GM18520 (cell line): ENCODE measurements around the gene KRTAP4-5.
"Not testable (repeated sequence)": the region's sequence is repeated elsewhere in the genome, so short reads cannot be mapped to it uniquely, and the experiment has no call there.

Source experiments
- ATAC-seq: cut with Tn5 transposase; IDR thresholded peaks from one replicate; pipeline ENCODE4 v1.9.1; 2021; ENCODE audit not compliant: unreplicated experiment

Gene KRTAP4-5

DNA sequence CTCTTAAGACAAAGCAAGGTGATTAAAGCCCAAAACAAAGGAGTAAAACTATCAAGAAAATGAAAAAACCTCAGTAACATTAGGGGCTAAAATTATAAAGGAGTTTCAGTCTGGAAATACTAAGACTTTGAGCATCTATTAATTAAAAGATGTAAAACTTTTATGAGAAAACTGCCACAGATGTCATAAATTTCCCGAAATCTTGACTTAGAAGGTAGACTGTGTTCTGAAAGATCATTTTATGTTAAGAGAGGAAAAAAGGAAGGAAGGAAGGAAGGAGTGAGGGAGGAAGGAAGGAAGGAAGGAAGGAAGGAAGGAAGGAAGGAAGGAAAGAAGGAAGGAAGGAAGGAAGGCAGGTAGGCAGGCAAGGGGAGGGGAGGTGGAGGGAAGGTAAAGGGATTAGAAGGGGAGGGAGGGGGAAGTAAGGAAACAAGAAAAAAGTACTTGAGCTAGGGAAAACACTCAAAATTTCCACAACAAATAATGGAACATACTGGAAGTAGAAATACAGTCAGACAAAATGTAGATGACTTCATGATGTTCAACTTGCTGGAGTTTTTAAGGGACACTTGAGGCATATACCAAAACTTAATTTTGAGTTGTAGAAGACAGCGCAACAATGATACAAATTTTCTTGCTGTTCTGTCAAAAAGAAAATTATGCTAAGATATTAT is 2.0 kb downstream of the KRTAP4-5 start:
- ATAC-seq, result no peak

DNA sequence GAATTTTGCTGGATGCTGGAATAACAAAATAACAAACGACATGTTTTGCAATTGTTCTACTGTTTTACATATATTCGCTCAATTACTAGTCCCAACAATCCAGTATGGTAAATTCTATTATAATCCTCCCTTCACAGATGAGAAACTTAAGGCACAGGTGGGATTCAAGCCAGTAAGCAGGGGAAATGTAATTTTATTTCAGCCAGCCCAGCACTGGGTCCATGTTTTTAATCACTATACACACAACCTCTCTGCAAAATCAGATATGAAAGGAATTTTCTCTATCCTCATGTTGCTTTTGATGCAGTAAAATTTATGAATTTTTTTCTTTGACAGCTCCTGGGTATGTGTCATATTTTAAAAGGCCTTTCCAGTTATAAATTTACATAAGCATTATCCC is 4.4 kb downstream of the KRTAP4-5 start:
- no peak for ATAC-seq

DNA sequence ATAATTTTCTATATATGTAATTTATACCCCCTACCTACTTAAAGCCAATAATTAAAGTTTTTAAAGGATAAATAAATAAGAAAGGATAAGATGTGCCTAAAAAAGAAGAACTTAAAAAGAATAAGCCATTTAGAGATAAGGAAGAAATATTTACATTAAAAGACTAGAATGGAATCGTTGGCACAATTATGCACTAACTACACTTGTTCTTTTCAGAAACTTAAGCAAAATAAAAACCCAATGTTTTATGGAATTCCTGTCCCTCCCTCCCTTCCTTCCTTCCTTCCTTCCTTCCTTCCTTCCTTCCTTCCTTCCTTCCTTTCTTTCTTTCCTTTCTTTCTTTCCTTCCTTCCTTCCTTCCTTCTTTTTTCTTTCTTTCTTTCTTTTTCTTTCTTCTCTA is 4.8 kb downstream of the KRTAP4-5 start:
- no peak for ATAC-seq

GRCh38 chr17:41141361-41141760 is 8.3 kb downstream of the KRTAP4-5 start:
- no peak for ATAC-seq

DNA sequence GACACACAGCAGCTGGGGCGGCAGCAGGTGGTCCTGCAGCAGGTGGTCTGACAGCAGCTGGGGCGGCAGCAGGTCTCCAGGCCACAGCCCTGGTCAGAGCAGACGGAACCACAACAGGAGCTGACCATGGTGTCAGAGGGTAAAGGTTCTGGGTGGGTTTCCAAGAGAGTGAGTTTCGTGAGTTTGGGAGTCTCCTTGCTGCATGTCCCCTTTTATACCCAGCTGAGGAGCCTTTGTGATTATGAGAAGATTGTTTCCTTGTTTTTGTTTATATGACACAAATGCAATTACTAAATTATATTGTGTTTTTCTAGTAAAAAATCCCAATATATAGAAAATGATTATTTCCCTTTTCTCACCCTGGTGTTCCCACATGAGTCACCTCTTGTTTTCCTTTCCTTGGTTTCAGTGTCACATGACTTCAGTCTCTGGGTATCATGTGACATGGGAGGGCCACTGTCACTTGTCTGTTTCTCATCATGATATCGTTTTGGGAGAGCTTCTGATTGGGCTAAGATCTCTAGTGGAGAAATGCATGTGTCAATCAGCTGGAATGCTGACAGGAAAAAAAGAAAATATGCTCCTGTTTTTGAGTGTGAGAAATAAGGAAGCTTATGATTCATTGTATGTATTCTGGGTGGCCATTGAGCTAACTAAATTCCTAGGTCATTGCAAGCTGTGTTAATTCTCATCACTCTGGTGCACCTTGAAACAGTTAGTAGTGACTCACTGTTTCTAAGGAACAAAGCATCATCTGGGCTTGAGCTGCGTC is 9.1 kb downstream of the KRTAP4-5 start, which contains the start of gene KRTAP4-6:
Gene KRTAP4-6, minus strand, starts transcription at position 185 of the 772 bp plus-strand sequence. Its CDS starts 57 bp downstream, at position 128.
- no peak for ATAC-seq

DNA sequence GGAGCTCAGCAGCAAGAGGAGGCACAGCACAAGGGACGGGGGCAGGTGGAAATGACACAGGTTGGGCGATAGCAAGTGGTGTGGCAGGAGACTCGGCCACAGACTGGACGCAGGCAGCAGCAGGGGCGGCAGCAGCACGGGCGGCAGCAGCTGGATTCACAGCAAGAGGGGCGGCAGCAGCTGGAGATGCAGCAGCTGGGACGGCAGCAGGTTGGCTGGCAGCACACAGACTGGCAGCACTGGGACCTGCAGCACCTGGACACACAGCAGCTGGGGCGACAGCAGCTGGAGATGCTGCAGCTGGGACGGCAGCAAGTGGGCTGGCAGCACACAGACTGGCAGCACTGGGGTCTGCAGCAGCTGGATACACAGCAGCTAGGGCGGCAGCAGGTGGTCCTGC is 9.8 kb downstream of the KRTAP4-5 start:
- not testable (repeated sequence) for ATAC-seq

DNA sequence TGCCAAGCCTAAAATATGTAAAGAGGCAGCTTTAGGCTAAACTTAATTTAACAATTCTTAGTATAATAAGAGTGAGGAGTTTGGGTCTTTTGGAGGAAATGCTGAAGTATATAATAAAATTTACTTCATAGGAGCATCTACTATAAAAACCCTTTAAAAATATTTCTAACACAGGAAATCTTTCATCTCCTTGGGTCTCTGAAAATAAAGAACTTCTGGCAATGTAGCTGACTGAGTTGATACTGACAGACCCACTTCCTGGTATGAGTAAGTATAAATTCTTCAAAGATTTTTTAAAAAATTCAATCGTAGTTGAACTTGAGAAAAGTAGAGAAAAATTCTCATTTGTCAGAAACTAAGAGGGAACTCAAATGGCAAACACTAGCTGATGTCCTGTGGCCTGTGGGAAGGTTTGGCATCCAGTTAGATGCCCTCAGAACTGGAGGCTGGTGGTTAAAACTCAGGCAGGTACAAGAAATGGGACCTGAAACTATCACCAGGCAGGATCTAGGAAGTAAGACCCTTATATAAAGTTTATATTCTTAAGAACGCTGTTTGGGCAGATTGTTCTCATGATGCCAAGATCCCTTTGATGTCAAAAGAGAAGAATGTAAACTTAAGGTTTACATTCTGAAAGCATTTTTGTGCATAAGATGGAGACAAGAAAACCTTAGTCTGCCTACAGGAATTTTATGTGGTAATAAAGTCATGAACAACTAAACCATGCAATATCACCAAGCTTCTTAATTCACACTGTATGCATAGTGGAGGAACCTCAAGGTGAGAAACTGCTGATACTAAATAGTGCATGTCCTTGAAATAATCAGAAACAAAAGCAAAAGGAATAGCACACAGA is 15.5 kb downstream of the KRTAP4-5 start:
- no peak for ATAC-seq

DNA sequence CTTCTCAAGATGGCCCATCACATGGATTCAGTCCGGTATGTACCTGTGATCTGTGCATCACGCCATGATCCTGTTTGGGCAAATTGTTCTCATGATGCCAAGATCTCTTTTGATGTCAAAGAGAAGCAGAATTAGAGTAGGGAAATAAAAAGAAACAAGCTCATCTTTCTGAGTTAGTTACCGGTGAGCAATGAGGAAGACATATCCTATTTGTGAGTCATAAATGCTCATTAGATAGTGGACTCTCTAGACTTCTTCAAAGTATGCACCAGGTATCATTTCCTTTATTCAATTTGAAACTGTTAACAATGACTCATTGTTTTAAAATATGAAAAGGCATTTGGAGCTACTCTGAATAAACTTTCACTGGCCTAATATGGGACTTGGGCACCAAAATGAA is 17.6 kb downstream of the KRTAP4-5 start:
- ATAC-seq, result no peak

- no peak for ATAC-seq
These were observed 22.3 kb downstream of the KRTAP4-5 start for GRCh38 chr17:41127371-41127770.

GRCh38 chr17:41126412-41126811 is 23.2 kb downstream of the KRTAP4-5 start:
- ATAC-seq, result no peak

- ATAC-seq, result no peak
These were observed 24.6 kb downstream of the KRTAP4-5 start for GRCh38 chr17:41125064-41125463.

DNA sequence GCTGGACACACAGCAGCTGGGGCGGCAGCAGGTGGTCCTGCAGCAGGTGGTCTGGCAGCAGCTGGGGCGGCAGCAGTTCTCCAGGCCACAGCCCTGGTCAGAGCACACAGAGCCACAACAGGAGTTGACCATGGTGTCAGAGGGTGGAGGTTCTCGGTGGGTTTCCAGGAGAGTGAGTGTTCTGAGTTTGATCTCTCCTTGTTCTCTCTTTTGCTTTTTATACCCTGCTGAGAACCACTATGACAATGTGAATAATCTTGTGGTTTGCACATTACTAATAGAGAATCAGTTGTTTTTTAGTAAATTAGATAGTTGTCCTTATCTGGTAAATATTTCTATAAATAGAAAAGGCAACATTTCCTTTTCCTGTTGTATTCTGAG is 25.6 kb downstream of the KRTAP4-5 start, which contains the start of gene KRTAP4-12:
Gene KRTAP4-12, minus strand, starts transcription at position 192 of the 381 bp plus-strand sequence. Its CDS starts 60 bp downstream, at position 132.
- ATAC-seq, result not testable (repeated sequence)

GRCh38 chr17:41123292-41123990 is 26.2 kb downstream of the KRTAP4-5 start:
- not testable (repeated sequence) for ATAC-seq

DNA sequence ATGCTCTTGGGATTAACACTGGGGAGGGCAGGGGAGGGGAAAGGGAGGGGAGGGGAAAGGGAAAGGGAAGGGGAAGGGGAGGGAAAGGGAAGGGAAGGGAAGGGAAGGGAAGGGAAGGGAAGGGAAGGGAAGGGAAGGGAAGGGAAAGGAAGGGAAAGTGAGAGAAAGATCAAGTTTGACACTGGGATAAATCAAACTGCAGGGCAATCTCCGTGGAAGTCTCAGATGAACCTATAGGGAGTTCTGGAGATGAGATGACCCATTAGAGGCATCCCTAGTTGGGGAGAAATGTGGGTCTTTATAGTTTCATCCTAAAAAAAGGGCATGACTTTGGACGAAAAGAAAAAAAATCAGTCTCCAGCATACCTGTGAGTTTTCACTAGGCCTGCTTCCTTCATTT is 27.9 kb downstream of the KRTAP4-5 start:
- no peak for ATAC-seq

DNA sequence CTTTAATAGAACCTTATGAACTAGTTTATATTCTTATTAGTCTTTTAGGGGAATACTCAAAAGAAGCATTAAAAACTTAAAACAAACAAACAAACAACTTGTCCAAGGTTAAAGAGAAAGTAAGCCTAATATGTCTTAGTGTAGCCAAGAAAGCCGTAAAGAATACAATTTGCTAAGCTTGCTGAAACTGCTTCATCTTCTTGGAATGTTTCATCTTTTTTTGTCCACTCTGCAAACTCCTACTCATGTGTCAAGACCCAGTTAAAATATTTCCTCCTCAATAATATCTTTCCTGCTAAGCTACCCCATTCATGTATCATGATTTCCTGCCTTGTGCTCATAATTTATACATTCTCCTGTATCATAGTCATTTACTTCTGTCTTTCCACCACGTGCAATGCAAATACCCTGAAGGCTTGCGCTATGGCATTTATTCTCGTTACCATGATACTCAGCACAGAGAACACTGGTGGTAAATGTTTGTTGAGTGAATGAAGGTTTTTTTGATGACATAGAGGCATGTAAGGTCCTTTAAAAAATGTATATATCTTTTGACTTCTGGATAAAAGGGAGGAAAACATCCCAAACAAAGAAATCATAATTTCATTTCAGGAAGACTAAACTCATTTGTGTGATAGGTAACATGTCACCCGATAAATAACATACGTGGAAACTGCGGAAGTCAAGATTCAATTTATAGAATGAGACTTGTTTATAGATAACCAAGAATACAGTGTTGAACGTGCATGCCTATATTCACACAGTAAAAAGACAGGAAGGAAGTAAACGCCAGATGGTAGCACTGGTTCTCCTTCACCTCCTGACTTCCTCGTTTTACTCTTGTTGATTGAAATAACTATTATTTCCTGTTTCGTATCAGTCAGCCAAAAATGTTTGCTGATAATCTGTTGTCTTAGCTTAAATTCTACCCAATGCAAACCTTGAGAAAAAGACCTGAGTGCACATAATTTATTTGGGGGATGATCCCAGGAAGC is 29.6 kb downstream of the KRTAP4-5 start:
- ATAC-seq, result not testable (repeated sequence)

- ATAC-seq, result no peak
These were observed 30.9 kb downstream of the KRTAP4-5 start for GRCh38 chr17:41118721-41119120.

DNA sequence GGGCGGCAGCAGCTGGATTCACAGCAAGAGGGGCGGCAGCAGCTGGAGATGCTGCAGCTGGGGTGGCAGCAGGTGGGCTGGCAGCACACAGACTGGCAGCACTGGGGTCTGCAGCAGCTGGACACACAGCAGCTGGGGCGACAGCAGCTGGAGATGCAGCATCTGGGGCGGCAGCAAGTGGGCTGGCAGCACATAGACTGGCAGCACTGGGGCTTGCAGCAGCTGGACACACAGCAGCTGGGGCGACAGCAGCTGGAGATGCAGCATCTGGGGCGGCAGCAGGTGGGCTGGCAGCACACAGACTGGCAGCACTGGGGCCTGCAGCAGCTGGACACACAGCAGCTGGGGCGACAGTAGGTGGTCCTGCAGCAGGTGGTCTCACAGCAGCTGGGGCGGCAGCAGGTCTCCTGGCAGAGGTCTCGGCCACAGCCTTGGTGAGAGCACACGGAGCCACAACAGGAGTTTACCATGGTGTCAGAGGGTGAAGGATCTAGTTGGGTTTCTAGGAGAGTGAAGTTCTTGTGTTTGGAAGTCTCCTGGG is 31.7 kb downstream of the KRTAP4-5 start, which contains the start of gene KRTAP4-11:
Gene KRTAP4-11, minus strand, starts transcription at position 528 of the 541 bp plus-strand sequence. Its CDS starts 58 bp downstream, at position 470.
- ATAC-seq, result not testable (repeated sequence)

DNA sequence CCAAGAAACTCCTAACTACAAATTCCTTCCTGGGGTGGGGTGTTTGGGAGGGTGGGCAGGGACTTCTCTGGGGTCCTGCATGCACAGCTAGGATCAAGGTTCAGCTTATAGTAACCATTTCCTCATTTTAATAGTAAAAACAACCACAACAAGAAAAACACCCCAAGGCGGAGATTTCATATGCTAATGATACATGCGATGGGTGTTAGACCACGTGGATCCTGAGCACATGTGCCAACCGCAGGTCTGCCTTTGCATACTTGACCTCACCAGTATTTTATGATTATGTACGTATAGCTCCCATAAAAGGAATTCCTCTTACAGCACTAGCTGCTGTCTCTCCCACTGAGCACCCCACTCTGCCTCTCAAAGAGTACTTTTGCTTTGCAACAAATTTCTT is 33.3 kb downstream of the KRTAP4-5 start:
- no peak for ATAC-seq
